ENCODE measurements around the gene CEL. TPM values are rescaled to one million over a fixed set of nuclear protein-coding genes. Genes with fewer than 3 reads are reported as not detected.
"Not testable (repeated sequence)": the region's sequence is repeated elsewhere in the genome, so short reads cannot be mapped to it uniquely, and the experiment has no call there.

The CEL gene
- total RNA-seq, 2 experiments from 2014 or later: 1.2 to 1.8 TPM

- H3K79me2 ChIP-seq (ENCODE audit: insufficient read depth, low read depth, low read length); H2AFZ ChIP-seq (ENCODE audit: low read length); BruUV-seq (replicated peaks): not testable (repeated sequence)
These were observed 788 bp downstream of the CEL start for GRCh38 chr9:133062569-133062968.

GRCh38 chr9:133063159-133063499 lies 1.3 kb downstream of the CEL start:
- Histone ChIP-seq H3K79me2 (ENCODE audit: insufficient read depth, low read depth, low read length) (no peaks in the 10 kb centered on the region), H3K9me2 (ENCODE audit: insufficient read depth, low read length) (no peaks in the 10 kb centered on the region), H3K4me2 (ENCODE audit: low read length) (no peak overlapping the region), H3K4me3 (ENCODE audit: low read depth, low read length, poor library complexity, severe bottlenecking) (no peak overlapping the region), H3K4me1 (ENCODE audit: insufficient read depth, low read length, poor library complexity, severe bottlenecking) (peaks cover 33% of the 10 kb centered on the region), H2AFZ (ENCODE audit: low read length) (no peak overlapping the region), H4K20me1 (ENCODE audit: insufficient read depth, low read length) (no peaks in the 10 kb centered on the region), H3K27ac (ENCODE audit: low read depth, low read length, poor library complexity, severe bottlenecking) (no peak overlapping the region), H3K36me3 (ENCODE audit: insufficient read depth, low read length) (peaks cover 6% of the 10 kb centered on the region; the same call in 1 of the 2 replicates), H3K9me3 (ENCODE audit: low read length) (no peaks in the 10 kb centered on the region)
- CTCF ChIA-PET (ENCODE audit: unreplicated experiment): no interaction called here
- TF ChIP-seq CTCF (conservative IDR thresholded peaks at IDR 0.05; ENCODE audit: low read length): no peak
- TF ChIP-seq EZH2phosphoT487 (IDR thresholded peaks at IDR 0.05; ENCODE audit: borderline replicate concordance, low read depth, low read length): no peak
- BruUV-seq (replicated peaks): no TSS peak
- intact Hi-C loops (cut with micrococcal nuclease; ENCODE audit: unreplicated experiment): no loop called here
- no peak for DNase-seq (ENCODE audit: low spot score)
- POLR2A ChIA-PET: no interaction called here

More at GRCh38 chr9:133062569-133062968, 788 bp downstream of the CEL start:
- H3K4me3 ChIP-seq (ENCODE audit: low read depth, low read length, poor library complexity, severe bottlenecking); H3K4me2 ChIP-seq (ENCODE audit: low read length); CTCF ChIA-PET (ENCODE audit: unreplicated experiment); H3K9me2 ChIP-seq (ENCODE audit: insufficient read depth, low read length); H3K27ac ChIP-seq (ENCODE audit: low read depth, low read length, poor library complexity, severe bottlenecking); H3K9me3 ChIP-seq (ENCODE audit: low read length); POLR2A ChIA-PET; intact Hi-C loops (cut with micrococcal nuclease; ENCODE audit: unreplicated experiment); H4K20me1 ChIP-seq (ENCODE audit: insufficient read depth, low read length); DNase-seq (ENCODE audit: low spot score): not testable (repeated sequence)
- Histone ChIP-seq H3K36me3 (ENCODE audit: insufficient read depth, low read length) (peaks cover 11% of the 10 kb centered on the region; the same call in 1 of the 2 replicates), H3K4me1 (ENCODE audit: insufficient read depth, low read length, poor library complexity, severe bottlenecking) (peaks cover 34% of the 10 kb centered on the region)

- Histone ChIP-seq H3K27ac (ENCODE audit: low read depth, low read length, poor library complexity, severe bottlenecking) (no peak overlapping the region), H2AFZ (ENCODE audit: low read length) (no peak overlapping the region), H4K20me1 (ENCODE audit: insufficient read depth, low read length) (no peaks in the 10 kb centered on the region), H3K4me3 (ENCODE audit: low read depth, low read length, poor library complexity, severe bottlenecking) (no peak overlapping the region), H3K9me2 (ENCODE audit: insufficient read depth, low read length) (no peaks in the 10 kb centered on the region), H3K4me1 (ENCODE audit: insufficient read depth, low read length, poor library complexity, severe bottlenecking) (peaks cover 28% of the 10 kb centered on the region), H3K4me2 (ENCODE audit: low read length) (no peak overlapping the region), H3K79me2 (ENCODE audit: insufficient read depth, low read depth, low read length) (no peaks in the 10 kb centered on the region), H3K9me3 (ENCODE audit: low read length) (no peaks in the 10 kb centered on the region), H3K36me3 (ENCODE audit: insufficient read depth, low read length) (peaks cover under 1% of the 10 kb centered on the region; the same call in 1 of the 2 replicates)
- BruUV-seq (replicated peaks): no TSS peak
- no peak for TF ChIP-seq EZH2phosphoT487 (IDR thresholded peaks at IDR 0.05; ENCODE audit: borderline replicate concordance, low read depth, low read length)
- TF ChIP-seq CTCF (conservative IDR thresholded peaks at IDR 0.05; ENCODE audit: low read length): no peak
- intact Hi-C loops (cut with micrococcal nuclease; ENCODE audit: unreplicated experiment): no loop called here
- ChIA-PET POLR2A (no interaction called here), CTCF (ENCODE audit: unreplicated experiment) (no interaction called here)
- no peak for DNase-seq (ENCODE audit: low spot score)
These were observed 1.9 kb downstream of the CEL start for GRCh38 chr9:133063500-133064231.
